NCI-H510A treated with DMSO at 0.1 percent for 48 hours (cell line): ENCODE results near the gene RASIP1.

Experiments
- DNase-seq: peaks from one replicate; lab custom pipeline; 2025; lab: John Stamatoyannopoulos, UW

RASIP1 gene

GRCh38 chr19:48674216-48674809 lies 66.1 kb downstream of the RASIP1 start:
- DNase-seq: no peak

- no peak for DNase-seq
These were observed 66.8 kb downstream of the RASIP1 start for GRCh38 chr19:48673436-48674100.

DNA sequence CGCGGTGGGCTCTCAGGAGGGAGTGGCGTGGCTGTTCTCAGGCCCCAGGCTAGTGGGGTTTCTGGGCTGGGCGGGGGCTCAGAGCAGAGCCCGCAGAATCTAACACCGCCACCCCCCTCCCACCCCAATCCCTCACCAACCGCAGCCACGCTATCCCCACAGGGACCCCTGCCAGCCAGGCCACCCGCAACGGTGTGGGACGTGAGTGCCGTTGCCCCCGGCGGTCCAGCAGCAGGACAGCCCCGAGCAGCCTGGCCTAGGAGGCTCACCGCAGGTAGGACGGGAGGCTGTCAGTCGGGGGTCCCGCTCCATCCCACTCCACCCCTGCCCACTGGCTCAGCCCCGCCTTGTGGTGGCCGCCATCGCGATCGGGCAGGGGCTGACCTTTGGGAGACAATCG lies 67.4 kb downstream of the RASIP1 start, which contains the start of gene NTN5:
Gene NTN5 (minus strand): TSS at position 24 of the 400 bp plus-strand sequence. CDS start 2,031 bp downstream, outside the sequence.
- DNase-seq: no peak

DNA sequence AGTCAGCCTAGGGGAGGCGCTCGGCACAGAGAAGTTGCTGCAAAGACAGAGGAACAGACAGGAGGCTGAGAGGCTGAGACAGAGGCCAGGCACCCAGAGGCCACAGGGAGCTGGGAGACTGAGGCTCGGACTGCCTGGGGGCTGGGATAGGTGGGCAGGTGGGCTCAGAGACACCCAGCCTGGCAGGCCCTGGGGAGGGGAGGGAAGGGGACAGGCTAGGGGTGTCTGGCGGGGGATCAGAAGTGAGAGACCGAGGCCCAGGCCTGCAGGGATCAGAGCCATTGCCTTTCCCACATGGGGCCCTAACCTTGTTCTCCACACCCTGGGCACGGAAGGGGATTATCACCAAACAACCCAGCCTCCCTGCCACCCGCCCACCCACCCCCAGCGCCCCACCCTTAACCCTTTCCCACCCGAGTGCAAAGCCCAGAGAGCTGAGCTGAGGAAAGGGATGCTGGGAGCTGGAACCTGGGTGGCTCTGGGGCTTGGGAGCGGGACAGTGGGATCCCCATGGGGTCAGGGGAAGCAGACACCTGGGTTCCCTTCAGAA lies 68.9 kb downstream of the RASIP1 start:
- no peak for DNase-seq

GRCh38 chr19:48670699-48671445 lies 69.5 kb downstream of the RASIP1 start:
- DNase-seq: no peak
